HG02852 (cell line): ENCODE results near the gene PLEKHA7.
"Not testable (repeated sequence)": the region's sequence is repeated elsewhere in the genome, so short reads cannot be mapped to it uniquely, and the experiment has no call there.

ENCODE experiments used
- ATAC-seq: cut with Tn5 transposase; IDR thresholded peaks from one replicate; pipeline ENCODE4 v1.9.1; 2021; ENCODE audit warnings: mild to moderate bottlenecking, moderate library complexity; ENCODE audit not compliant: unreplicated experiment

The PLEKHA7 gene

GRCh38 chr11:16977136-16977993 is 36.8 kb downstream of the PLEKHA7 start:
- ATAC-seq, result no peak

- ATAC-seq, result no peak
These were observed 37.8 kb downstream of the PLEKHA7 start for GRCh38 chr11:16976379-16976778.

- no peak for ATAC-seq
These were observed 38.3 kb downstream of the PLEKHA7 start for GRCh38 chr11:16975906-16976305.

GRCh38 chr11:16973338-16973964 is 40.8 kb downstream of the PLEKHA7 start:
- ATAC-seq, result no peak

GRCh38 chr11:16969010-16969999 is 44.9 kb downstream of the PLEKHA7 start:
- ATAC-seq, result no peak

- no peak for ATAC-seq
These were observed 46.0 kb downstream of the PLEKHA7 start for GRCh38 chr11:16968196-16968595.

- ATAC-seq, result no peak
These were observed 47.1 kb downstream of the PLEKHA7 start for GRCh38 chr11:16966930-16967671.

GRCh38 chr11:16964501-16964900 is 49.7 kb downstream of the PLEKHA7 start:
- ATAC-seq, result no peak

- no peak for ATAC-seq
These were observed 50.8 kb downstream of the PLEKHA7 start for GRCh38 chr11:16963316-16963876.

- ATAC-seq, result not testable (repeated sequence)
These were observed 51.6 kb downstream of the PLEKHA7 start for GRCh38 chr11:16962589-16962988.

- no peak for ATAC-seq
These were observed 52.1 kb downstream of the PLEKHA7 start for GRCh38 chr11:16962146-16962545.

GRCh38 chr11:16960250-16960649 is 54.0 kb downstream of the PLEKHA7 start:
- no peak for ATAC-seq

- no peak for ATAC-seq
These were observed 54.6 kb downstream of the PLEKHA7 start for GRCh38 chr11:16959602-16960001.

GRCh38 chr11:16958833-16959232 is 55.4 kb downstream of the PLEKHA7 start:
- ATAC-seq, result no peak

- no peak for ATAC-seq
These were observed 57.6 kb downstream of the PLEKHA7 start for GRCh38 chr11:16956538-16957153.

GRCh38 chr11:16953663-16954062 is 60.6 kb downstream of the PLEKHA7 start:
- no peak for ATAC-seq

- peak; percentile 61 for ATAC-seq
These were observed 67.5 kb downstream of the PLEKHA7 start for GRCh38 chr11:16946477-16947282.

GRCh38 chr11:16945671-16946469 is 68.3 kb downstream of the PLEKHA7 start:
- ATAC-seq, result peak; percentile 80
